HG03354 (cell line): ENCODE results near the gene MAPK1IP1L.

ENCODE experiments used
- ATAC-seq: cut with Tn5 transposase; IDR thresholded peaks from one replicate; pipeline ENCODE4 v1.9.1; 2021; ENCODE audit warnings: mild to moderate bottlenecking; ENCODE audit not compliant: unreplicated experiment, poor library complexity, severe bottlenecking

MAPK1IP1L gene

DNA sequence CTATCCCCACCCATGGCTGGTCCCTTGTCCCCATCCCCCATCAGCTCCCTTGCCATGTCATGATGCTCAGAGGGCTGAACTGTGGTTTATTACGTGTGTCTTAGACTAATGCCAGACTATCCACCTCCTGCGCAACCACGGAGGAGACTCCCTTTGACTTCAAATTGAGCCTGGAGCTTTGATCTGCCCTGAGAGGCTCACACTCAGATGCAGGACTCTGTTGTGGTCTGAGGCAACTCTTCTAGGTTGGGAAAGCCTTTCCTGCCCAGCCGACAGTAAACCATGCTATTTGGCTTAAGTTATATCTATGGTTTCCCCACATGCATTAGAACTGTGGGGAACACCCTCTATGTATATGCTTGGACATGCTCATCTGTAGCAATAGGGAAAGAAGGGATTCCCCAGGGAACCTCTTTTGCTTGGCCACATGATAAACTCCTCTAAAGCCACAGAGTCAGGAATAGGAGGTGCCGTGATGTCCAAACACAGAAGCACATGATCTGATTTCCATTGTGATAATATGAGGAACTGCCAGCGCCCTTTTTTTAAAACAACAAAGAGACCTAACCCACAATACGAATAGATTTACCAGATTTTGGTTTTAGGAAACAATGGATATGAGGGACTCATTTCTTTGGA lies 66.5 kb downstream of the MAPK1IP1L start:
- ATAC-seq = no peak

DNA sequence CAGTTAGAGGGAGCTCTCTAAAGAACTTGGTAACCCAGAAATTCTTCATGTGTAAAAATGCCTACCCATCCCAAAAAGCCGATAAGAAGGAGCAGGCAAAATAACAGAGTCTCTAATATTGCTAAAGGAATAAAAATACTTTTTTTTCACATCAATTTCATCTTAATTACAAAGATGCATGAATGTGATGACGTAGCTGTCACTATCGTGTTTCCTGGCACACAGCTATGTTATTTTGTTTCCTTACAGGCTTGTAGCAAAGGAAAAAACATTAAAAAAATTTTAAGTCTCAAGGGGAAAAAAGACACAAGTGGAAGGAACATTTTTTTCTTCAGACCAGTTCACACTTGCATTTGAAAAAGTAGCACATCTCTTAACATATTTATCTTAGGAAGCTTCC lies 67.3 kb downstream of the MAPK1IP1L start:
- no peak for ATAC-seq
